ENCODE data around the gene PSMD10.

DNA sequence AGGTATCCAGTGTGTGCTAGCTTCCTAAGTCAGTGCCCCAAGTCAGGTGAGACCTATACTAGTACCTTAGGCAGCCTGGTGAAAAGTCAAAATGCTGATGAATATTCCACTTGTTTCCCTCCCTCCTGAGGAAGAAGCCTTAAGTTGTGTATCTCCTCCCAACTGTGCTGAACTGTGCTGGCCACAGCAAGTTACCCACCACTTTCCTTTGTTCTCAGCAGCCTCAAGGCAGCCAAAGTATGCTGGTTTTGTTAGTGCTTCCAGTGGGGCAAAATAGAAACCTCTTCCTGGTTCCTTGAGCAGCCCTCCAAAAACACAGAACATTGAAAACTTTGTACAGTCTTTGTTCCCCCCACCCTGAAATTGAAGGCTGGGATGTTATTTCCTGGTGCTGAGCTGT is 14.1 kb upstream of the PSMD10 start:
- no peak for TF ChIP-seq MXI1 (conservative IDR thresholded peaks at IDR 0.05; ENCODE audit: poor library complexity, severe bottlenecking)
- TF ChIP-seq, protein P1, sequence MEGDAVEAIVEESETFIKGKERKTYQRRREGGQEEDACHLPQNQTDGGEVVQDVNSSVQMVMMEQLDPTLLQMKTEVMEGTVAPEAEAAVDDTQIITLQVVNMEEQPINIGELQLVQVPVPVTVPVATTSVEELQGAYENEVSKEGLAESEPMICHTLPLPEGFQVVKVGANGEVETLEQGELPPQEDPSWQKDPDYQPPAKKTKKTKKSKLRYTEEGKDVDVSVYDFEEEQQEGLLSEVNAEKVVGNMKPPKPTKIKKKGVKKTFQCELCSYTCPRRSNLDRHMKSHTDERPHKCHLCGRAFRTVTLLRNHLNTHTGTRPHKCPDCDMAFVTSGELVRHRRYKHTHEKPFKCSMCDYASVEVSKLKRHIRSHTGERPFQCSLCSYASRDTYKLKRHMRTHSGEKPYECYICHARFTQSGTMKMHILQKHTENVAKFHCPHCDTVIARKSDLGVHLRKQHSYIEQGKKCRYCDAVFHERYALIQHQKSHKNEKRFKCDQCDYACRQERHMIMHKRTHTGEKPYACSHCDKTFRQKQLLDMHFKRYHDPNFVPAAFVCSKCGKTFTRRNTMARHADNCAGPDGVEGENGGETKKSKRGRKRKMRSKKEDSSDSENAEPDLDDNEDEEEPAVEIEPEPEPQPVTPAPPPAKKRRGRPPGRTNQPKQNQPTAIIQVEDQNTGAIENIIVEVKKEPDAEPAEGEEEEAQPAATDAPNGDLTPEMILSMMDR (IDR thresholded peaks at IDR 0.05; ENCODE audit: poor library complexity, severe bottlenecking), result no peak
- TF ChIP-seq, protein P2, sequence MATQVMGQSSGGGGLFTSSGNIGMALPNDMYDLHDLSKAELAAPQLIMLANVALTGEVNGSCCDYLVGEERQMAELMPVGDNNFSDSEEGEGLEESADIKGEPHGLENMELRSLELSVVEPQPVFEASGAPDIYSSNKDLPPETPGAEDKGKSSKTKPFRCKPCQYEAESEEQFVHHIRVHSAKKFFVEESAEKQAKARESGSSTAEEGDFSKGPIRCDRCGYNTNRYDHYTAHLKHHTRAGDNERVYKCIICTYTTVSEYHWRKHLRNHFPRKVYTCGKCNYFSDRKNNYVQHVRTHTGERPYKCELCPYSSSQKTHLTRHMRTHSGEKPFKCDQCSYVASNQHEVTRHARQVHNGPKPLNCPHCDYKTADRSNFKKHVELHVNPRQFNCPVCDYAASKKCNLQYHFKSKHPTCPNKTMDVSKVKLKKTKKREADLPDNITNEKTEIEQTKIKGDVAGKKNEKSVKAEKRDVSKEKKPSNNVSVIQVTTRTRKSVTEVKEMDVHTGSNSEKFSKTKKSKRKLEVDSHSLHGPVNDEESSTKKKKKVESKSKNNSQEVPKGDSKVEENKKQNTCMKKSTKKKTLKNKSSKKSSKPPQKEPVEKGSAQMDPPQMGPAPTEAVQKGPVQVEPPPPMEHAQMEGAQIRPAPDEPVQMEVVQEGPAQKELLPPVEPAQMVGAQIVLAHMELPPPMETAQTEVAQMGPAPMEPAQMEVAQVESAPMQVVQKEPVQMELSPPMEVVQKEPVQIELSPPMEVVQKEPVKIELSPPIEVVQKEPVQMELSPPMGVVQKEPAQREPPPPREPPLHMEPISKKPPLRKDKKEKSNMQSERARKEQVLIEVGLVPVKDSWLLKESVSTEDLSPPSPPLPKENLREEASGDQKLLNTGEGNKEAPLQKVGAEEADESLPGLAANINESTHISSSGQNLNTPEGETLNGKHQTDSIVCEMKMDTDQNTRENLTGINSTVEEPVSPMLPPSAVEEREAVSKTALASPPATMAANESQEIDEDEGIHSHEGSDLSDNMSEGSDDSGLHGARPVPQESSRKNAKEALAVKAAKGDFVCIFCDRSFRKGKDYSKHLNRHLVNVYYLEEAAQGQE (IDR thresholded peaks at IDR 0.05; ENCODE audit: borderline replicate concordance), result no peak
- TF ChIP-seq TAF1 (IDR thresholded peaks at IDR 0.05; ENCODE audit: low read depth), result no peak
- TF ChIP-seq SMC3 (conservative IDR thresholded peaks at IDR 0.05; ENCODE audit: poor library complexity), result no peak
- TF ChIP-seq EP300 (conservative IDR thresholded peaks at IDR 0.05; ENCODE audit: poor library complexity, severe bottlenecking), result no peak
- TF ChIP-seq POLR2AphosphoS5 (IDR thresholded peaks at IDR 0.05), result no peak
